CD4-positive, alpha-beta memory T cell (primary cell): ENCODE data around the gene ITPRIP. TPM values are rescaled to one million over a fixed set of nuclear protein-coding genes. Genes with fewer than 3 reads are reported as not detected.

Source experiments
- CTCF ChIA-PET: fragments of 350-600 bp; sonication (Branson Sonifier 250); formaldehyde crosslinking; loops from one replicate; lab custom pipeline; 2021; ENCODE audit warnings: inconsistent platforms; ENCODE audit not compliant: partially characterized antibody; lab: Charles Lee
- POLR2A ChIA-PET: fragments of 350-600 bp; sonication (Branson Sonifier 250); formaldehyde crosslinking; loops from one replicate; lab custom pipeline; 2021; ENCODE audit not compliant: partially characterized antibody; lab: Charles Lee
- DNase-seq, 5 donors: peaks; one replicate each; pipeline versions ENCODE4 v3.0.0 to v3.0.0-alpha.2; 2020 to 2022; ENCODE audit warnings: mixed read lengths in 1 of 5
- H3K27ac ChIP-seq: one replicate; pipeline ENCODE4 v1.7.0; 2013; ENCODE audit warnings: low read depth, low read length
- H3K27me3 ChIP-seq: 2 replicates; pipeline ENCODE4 v1.7.0; 2013; ENCODE audit warnings: mild to moderate bottlenecking, low read length, moderate library complexity; ENCODE audit not compliant: insufficient read depth
- H3K36me3 ChIP-seq: 2 replicates; pipeline ENCODE4 v1.7.0; 2013; ENCODE audit warnings: mild to moderate bottlenecking, low read length, moderate library complexity; ENCODE audit not compliant: insufficient read depth
- H3K4me1 ChIP-seq: 2 replicates; pipeline ENCODE4 v1.7.0; 2013; ENCODE audit warnings: mild to moderate bottlenecking, low read length, moderate library complexity; ENCODE audit not compliant: insufficient read depth
- H3K4me3 ChIP-seq, 2 donors: one replicate each; pipeline ENCODE4 v1.7.0; 2013; ENCODE audit warnings: low read length in 2 of 2, mild to moderate bottlenecking in 1 of 2
- H3K9me3 ChIP-seq, 2 donors: one replicate each; pipeline ENCODE4 v1.7.0; 2013; ENCODE audit warnings: low read length in 2 of 2, control low read depth in 1 of 2; ENCODE audit not compliant: control insufficient read depth in 1 of 2
- H3K27ac Mint-ChIP-seq, 7 donors: one replicate each; pipeline ENCODE4 v1.8.0; 2020 to 2021; ENCODE audit warnings: mixed read lengths in 7 of 7, mild to moderate bottlenecking in 6 of 7, inconsistent platforms in 3 of 7, moderate library complexity in 3 of 7
- H3K27me3 Mint-ChIP-seq, 2 donors: one replicate each; pipeline ENCODE4 v1.8.0; 2020 to 2021; ENCODE audit warnings: mixed read lengths in 2 of 2
- H3K36me3 Mint-ChIP-seq, 2 donors: one replicate each; pipeline ENCODE4 v1.8.0; 2020 to 2021; ENCODE audit warnings: mixed read lengths in 2 of 2, inconsistent platforms in 1 of 2, mild to moderate bottlenecking in 1 of 2
- H3K4me1 Mint-ChIP-seq, 4 donors: one replicate each; pipeline ENCODE4 v1.8.0; 2020 to 2021; ENCODE audit warnings: mixed read lengths in 4 of 4, mild to moderate bottlenecking in 1 of 4
- H3K4me3 Mint-ChIP-seq, 8 donors: one replicate each; pipeline ENCODE4 v1.8.0; 2020 to 2021; ENCODE audit warnings: mixed read lengths in 8 of 8, mild to moderate bottlenecking in 7 of 8, moderate library complexity in 6 of 8, inconsistent platforms in 3 of 8
- H3K9me3 Mint-ChIP-seq, 8 donors: one replicate each; pipeline ENCODE4 v1.8.0; 2020 to 2021; ENCODE audit warnings: mixed read lengths in 8 of 8, mild to moderate bottlenecking in 5 of 8, inconsistent platforms in 3 of 8, moderate library complexity in 1 of 8
- intact Hi-C: fragments of 100-400 bp; cut with micrococcal nuclease; formaldehyde crosslinking; loops from one replicate; pipeline ENCODE4 v1.15.1; 2023
- polyA plus RNA-seq, 2 donors: library from polyadenylated mRNA; unstranded; fragments of 300-500 nt; fragmentation: Illumina TruSeq; gene quantifications; one replicate each; pipeline ENCODE4 v1.2.3, GENCODE V29; 2021
- total RNA-seq, 2 experiments: library from RNA; stranded (reverse); gene quantifications; one replicate each; pipeline ENCODE4 v1.2.3, GENCODE V29; 2021

Gene ITPRIP
- total and polyA plus RNA-seq, 4 experiments from 2014 or later, result 10.3 to 15.7 (median 14.2) TPM

DNA sequence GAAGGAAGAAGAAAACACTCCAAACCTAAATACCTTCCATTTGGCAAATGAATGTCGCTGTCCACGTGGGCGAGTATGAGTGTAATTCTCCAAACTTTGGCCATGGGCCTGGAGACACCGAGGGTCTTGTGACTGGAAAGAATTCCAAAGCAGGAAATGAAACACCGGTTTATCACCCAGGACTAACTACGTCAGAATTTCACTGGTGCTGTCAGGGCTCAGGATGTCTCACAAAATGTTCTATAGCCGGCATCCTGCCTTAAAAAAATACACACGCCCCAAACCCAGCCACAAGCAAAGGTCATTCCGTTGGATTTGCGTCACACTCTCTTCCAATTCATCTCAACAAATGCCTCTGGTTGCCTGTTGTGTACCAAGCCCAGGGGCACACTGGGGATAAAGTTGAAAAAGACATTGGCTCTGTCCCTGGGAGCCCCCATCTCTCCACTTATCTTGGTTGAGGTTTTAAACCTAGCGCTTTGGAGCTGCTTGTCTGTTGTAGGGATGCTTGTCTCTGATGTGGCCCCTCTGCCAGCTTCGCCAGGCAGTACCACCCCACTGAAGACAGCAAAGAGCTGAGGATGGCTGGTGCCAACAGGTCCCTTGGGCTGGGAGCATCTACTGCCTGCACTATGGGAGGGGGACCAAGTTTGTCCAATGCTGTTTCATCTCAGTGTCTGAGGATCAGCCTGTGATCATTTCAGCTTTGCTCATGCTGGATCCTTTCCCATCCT, 38.1 kb downstream of the ITPRIP start:
- Mint-ChIP-seq H3K27ac (peak overlapping the region in 2 of 7 donors; percentile 75 to 84), H3K9me3 (no peaks in the 10 kb centered on the region)
- no peak for DNase-seq

DNA sequence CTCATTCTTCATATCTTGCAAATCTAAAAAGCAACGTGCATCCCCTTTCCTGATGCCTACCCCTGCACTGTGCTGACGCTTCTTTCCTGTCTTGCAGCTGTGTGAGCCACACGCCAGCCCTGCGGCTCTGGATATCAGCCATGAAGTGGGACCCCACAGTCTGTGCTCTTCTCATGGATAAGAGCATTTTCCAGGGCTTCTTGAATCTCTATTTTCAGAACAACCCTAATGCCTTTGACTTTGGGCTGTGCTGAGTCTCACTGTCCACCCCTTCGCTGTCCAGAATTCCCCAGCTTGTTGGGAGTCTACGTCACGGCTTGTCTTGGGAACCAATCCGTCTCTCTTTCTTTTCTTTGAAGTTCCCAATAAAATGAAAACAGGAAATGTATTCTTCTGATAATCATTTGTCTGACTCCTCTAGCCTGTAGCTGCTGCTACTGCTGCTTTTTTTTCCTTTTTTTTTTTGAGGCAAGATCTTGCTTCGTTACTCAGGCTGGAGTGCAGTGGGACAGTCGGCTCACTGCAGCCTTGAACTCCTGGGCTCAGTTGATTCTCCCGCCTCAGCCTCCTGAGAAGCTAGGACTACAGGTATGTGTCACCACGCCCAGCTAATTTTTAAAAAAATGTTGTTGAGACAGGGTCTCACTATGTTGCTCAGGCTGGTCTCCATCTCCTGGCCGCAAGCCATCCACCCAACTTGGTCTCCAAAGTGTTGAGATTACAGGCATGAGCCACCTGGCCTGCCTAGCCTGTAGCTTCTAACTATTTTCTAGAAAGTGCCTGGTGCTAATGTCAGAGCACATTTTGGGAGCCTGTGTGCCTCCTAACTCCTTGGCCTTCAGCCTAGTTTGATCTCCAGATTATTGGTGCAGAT, 39.0 kb downstream of the ITPRIP start:
- no peak overlapping the region for H3K4me3 Mint-ChIP-seq
- POLR2A ChIA-PET, result no interaction called here
- no peak overlapping the region for H3K27ac Mint-ChIP-seq

More for the DNA sequence above, 38.1 kb downstream of the ITPRIP start:
- H3K27me3 ChIP-seq, result no peaks in the 10 kb centered on the region
- ChIA-PET POLR2A (no interaction called here), CTCF (interaction anchor here (0.9 to 17.3 kb wide), 6 partner anchors 10 to 50 kb away, joined by 3 to 481 read pairs (median 5); partner anchors contain the start of genes CFAP58 and ITPRIP)
- no peak overlapping the region for H3K27ac ChIP-seq
- no peaks in the 10 kb centered on the region for H3K36me3 ChIP-seq
- H3K4me3 ChIP-seq, result no peak overlapping the region
- intact Hi-C loops, result no loop called here
- Mint-ChIP-seq H3K36me3 (no peaks in the 10 kb centered on the region), H3K4me3 (peak overlapping the region in 1 of 8 donors; percentile 29), H3K4me1 (peaks cover 11 to 48% (median 21%) of the 10 kb centered on the region in 4 donors), H3K27me3 (peaks cover 3 to 9% of the 10 kb centered on the region in 2 donors)
- no peaks in the 10 kb centered on the region for H3K9me3 ChIP-seq
- H3K4me1 ChIP-seq, result peaks cover 16% of the 10 kb centered on the region

DNA sequence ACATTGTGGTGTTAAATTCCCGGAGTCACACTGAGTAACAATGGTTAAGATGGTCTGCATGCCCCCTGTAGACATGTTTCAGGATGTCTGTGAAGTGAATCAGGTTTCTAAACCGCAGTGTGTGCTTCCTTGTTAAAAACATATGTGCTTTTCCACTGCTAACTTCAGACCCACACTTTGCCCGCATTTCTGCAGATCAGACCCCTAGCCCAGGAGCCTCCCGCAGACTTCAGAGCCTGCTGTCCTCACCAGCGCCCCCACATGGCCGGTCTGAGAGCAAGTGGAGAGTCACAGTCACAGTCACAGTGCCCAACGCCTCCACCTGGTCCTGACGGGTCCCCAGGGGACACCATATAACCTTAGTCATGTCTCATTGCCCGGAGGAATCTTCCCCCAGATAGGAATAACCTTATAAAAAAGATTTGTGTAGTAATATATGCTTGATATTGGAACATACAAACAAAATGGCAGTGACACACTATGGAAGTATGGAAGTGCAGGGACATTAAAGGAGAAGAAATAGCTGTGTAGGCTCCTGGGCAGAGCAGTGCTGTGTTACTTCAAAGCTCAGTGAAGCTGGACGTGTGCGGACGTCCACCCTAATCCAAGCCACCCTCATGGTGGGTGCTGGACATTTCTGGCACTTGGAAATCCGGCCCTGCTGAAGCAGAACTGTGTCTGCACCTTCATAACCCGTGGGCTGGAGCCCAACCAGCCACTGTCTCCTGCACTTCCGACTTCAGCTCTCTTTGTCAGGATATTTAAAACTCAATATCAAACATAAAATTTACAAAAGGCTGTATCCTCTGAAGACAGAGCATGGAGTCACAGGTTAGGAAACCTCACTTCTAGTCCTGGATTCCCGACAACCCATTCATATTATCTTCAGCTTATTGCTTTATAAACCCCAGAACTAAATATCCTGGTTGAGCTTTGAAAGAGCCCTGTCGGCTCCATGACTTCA, 40.3 kb downstream of the ITPRIP start:
- Mint-ChIP-seq H3K4me1 (peaks cover 7 to 29% (median 8%) of the 10 kb centered on the region in 4 donors), H3K27me3 (peaks cover 3 to 9% of the 10 kb centered on the region in 2 donors), H3K4me3 (no peak overlapping the region), H3K9me3 (no peaks in the 10 kb centered on the region), H3K36me3 (no peaks in the 10 kb centered on the region), H3K27ac (no peak overlapping the region)
- Histone ChIP-seq H3K27ac (no peak overlapping the region), H3K36me3 (no peaks in the 10 kb centered on the region), H3K4me1 (peaks cover 9% of the 10 kb centered on the region), H3K4me3 (no peak overlapping the region), H3K9me3 (no peaks in the 10 kb centered on the region), H3K27me3 (no peaks in the 10 kb centered on the region)
- intact Hi-C loops, result no loop called here
- POLR2A ChIA-PET, result no interaction called here
- CTCF ChIA-PET, result interaction anchor here (1.1 to 17.3 kb wide), 3 partner anchors 9 to 52 kb away, joined by 4 to 481 read pairs (median 5); partner anchors contain the start of gene CFAP58
- no peak for DNase-seq

More for the DNA sequence above, 39.0 kb downstream of the ITPRIP start:
- Mint-ChIP-seq H3K4me1 (peaks cover 7 to 40% (median 15%) of the 10 kb centered on the region in 4 donors), H3K27me3 (peaks cover 3 to 9% of the 10 kb centered on the region in 2 donors), H3K9me3 (no peaks in the 10 kb centered on the region), H3K36me3 (no peaks in the 10 kb centered on the region)
- Histone ChIP-seq H3K4me1 (peaks cover 14% of the 10 kb centered on the region), H3K9me3 (no peaks in the 10 kb centered on the region), H3K27me3 (no peaks in the 10 kb centered on the region), H3K36me3 (no peaks in the 10 kb centered on the region), H3K4me3 (no peak overlapping the region), H3K27ac (no peak overlapping the region)
- CTCF ChIA-PET, result interaction anchor here (0.7 to 17.3 kb wide), 7 partner anchors 8 to 51 kb away, joined by 3 to 481 read pairs (median 5); partner anchors contain the start of gene CFAP58
- intact Hi-C loops, result no loop called here
- no peak for DNase-seq

DNA sequence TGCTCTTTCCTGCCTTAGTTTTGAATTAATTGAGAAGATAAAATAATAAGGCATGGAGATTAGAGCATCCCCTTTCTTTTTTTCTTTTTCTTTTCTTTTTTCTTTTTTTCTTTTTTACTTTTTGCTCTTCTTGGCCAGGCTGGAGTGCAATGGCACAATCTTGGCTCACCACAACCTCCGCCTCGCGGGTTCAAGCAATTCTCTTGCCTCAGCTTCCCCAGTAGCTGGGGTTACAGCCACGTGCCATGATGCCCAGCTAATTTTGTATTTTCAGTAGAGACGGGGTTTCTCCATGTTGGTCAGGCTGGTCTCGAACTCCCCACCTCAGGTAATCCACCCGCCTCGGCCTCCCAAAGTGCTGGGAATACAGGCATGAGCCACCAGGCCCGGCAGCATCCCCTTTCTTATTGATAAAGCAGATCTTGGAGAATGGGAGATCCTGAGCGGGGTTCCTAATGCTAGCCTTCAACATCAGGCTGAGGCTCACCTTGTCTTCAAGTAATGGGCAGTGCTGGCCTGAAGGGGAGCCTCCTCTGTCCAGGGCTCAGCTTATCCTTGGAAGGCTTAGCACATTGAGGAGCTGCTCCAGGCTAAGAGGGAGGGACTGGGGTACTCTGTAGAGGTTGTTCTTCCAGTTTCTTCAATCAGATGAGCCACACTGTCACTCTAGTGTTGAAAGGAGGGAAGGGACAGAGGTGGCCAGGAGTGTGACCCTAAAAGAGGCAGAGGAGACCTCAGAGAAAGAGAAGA, 41.4 kb downstream of the ITPRIP start:
- Histone ChIP-seq H3K4me1 (peaks cover 9% of the 10 kb centered on the region), H3K9me3 (no peaks in the 10 kb centered on the region), H3K4me3 (no peak overlapping the region), H3K27me3 (no peaks in the 10 kb centered on the region), H3K36me3 (no peaks in the 10 kb centered on the region), H3K27ac (no peak overlapping the region)
- no peak overlapping the region for H3K27ac Mint-ChIP-seq
- POLR2A ChIA-PET, result no interaction called here
- peaks cover 3 to 9% of the 10 kb centered on the region in 2 donors for H3K27me3 Mint-ChIP-seq
- CTCF ChIA-PET, result interaction anchor here (1.2 to 17.3 kb wide), 5 partner anchors 8 to 53 kb away, joined by 3 to 481 read pairs (median 163); partner anchors contain the start of gene CFAP58
- intact Hi-C loops, result no loop called here
- no peak overlapping the region for H3K4me3 Mint-ChIP-seq
- DNase-seq, result no peak
- H3K4me1 Mint-ChIP-seq, result peaks cover 7 to 21% (median 8%) of the 10 kb centered on the region in 4 donors
- H3K9me3 Mint-ChIP-seq, result no peaks in the 10 kb centered on the region
- H3K36me3 Mint-ChIP-seq, result no peaks in the 10 kb centered on the region

DNA sequence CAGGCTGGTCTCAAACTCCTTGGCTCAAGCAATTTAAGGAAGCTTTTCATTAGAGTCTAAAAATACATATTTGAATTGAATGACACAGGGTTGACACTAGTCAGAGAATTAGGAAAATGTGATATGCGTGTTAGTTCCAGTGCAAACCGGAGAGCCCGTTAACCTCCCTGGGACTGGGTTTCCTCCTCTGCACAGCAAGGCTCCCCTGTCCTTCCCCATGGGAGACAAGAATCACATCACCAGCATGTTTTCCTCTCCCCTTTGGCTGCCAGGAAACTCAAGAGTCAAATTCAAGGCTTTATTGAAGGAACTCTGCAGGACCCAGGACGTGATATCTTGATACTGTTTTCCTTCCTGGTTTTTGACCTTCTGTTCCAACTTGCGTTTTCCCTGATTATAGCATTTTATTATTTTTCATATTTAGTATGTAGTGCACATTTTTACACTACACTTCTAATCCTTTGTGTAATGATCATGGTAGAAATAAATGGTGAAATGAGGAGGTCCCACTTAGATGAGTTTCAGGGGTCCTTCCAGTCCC, 44.4 kb downstream of the ITPRIP start:
- CTCF ChIA-PET, result interaction anchor here (0.7 to 17.3 kb wide), 10 partner anchors 11 to 1693 kb away, joined by 3 to 481 read pairs (median 12); partner anchors contain the start of genes CFAP58 and ITPRIP

More for the DNA sequence above, 44.4 kb downstream of the ITPRIP start:
- Mint-ChIP-seq H3K36me3 (no peaks in the 10 kb centered on the region), H3K4me3 (no peak overlapping the region), H3K27ac (no peak overlapping the region), H3K27me3 (peaks cover 7 to 13% of the 10 kb centered on the region in 2 donors), H3K4me1 (peaks cover 4 to 6% (median 5%) of the 10 kb centered on the region in 4 donors), H3K9me3 (no peaks in the 10 kb centered on the region)
- Histone ChIP-seq H3K36me3 (no peaks in the 10 kb centered on the region), H3K4me1 (peaks cover 5% of the 10 kb centered on the region), H3K27ac (no peak overlapping the region), H3K4me3 (no peak overlapping the region), H3K9me3 (no peaks in the 10 kb centered on the region), H3K27me3 (no peaks in the 10 kb centered on the region)
- DNase-seq, result no peak
- POLR2A ChIA-PET, result interaction anchor here (0.7 to 1.2 kb wide), 2 partner anchors 45 to 111 kb away, joined by 3 to 4 read pairs; partner anchors contain the start of gene ITPRIP
- intact Hi-C loops, result no loop called here
